HG03045 (cell line): ENCODE data around the gene PSMD12.
"Not testable (repeated sequence)": the region's sequence is repeated elsewhere in the genome, so short reads cannot be mapped to it uniquely, and the experiment has no call there.

Experiments
- ATAC-seq: cut with Tn5 transposase; IDR thresholded peaks from one replicate; pipeline ENCODE4 v1.9.1; 2021; ENCODE audit warnings: mild to moderate bottlenecking, moderate library complexity; ENCODE audit not compliant: unreplicated experiment

Gene PSMD12

DNA sequence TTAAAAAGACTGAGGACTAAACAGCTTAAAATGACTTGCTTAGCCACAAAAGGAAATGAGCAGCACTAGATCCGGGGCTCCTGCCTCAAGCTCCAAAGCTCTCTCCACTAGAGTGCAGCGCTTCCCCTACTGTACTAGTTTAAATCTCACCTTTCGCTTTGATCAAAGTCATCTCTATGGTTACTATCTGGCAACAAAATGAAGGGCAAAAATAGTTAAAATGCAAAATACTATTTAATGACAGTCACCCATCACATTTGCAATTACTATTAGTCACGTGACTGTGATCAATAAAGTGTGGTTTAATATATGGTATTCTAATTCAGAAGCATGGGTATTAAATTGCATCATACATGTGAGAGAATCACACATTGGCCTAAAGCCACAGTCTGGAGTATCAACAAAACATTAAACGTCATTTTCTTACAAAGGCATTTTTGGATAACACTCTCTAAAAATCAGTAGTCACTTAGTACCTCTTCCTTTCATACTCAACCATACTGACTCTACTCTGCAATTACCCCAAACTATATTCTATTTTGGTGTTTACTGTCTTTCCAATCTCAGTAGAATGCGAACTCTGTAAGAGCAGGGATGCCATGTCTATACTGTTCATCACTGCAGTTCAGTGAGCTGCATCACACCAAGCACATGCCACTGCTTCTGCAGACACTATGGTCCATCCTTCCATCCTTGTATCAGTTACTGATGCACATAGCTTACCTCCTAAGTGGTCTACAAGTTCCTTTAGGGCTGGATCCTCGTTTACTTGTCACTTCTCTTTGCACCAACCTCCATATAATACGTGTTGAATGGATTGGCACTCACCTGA, 6.2 kb downstream of the PSMD12 start:
- no peak for ATAC-seq

DNA sequence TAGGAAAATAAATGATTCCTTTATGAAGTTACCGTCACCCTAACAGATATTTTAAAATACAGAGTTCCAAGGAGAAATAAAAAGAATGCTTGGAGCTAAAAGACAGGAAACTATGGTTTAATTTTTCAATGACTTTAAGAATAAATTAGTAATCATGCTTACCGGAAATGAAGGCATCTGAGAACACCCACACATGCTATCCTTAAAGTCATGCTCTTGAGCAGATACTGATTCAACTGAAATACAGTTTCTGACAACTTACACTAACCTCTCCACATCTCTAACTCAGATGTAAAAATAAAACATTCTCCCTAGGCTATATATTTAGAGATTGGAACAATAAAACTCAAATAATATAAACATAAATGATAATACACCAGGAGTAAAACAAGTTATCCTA, 7.8 kb downstream of the PSMD12 start:
- ATAC-seq: no peak

DNA sequence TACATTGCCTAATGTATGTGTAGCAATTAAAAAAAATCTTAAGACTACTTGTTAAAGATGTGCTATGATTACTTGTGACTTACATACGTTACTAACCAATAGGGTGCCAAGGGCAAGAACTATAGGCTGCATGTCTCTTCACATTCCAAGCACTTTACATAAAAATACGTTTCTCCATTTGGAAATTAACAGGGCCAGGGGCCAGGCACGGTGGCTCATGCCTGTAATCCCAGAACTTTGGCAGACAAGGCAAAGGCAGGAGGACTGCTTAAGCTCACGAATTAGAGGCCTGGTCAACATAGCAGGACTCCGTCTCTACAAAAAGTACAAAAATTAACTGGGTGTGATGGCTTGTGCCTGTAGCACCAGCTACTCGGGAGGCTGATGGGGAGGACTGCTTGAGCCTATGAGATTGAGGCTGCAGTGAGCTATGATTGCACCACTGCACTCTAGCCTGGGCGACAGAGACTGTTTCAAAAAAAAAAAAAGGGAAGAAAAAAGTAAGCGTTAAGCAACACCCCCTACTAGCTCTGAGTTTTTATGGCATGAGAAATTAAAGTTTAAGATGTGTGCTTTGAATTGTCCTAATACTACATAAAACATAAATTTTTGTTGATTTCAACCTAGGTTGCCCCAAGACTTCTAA, 12.3 kb downstream of the PSMD12 start:
- ATAC-seq: no peak

DNA sequence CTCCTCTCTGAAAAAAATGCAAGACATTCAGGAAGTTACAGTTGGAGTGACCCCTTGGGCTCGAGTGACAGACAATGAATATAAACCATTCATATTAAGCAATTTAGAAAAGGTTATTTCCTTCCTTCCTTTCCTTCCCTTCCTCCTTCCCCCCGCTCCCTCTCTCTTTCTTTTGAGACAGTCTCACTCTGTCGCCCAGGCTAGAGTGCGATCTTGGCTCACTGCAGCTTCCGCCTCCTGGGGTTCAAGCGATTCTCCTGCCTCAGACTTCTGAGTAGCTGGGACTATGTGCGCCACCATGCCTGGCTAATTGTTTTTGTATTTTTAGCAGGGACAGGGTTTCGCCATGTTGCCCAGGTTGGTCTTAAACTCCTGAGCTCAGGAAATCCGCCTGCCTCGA, 13.2 kb downstream of the PSMD12 start:
- ATAC-seq: no peak

DNA sequence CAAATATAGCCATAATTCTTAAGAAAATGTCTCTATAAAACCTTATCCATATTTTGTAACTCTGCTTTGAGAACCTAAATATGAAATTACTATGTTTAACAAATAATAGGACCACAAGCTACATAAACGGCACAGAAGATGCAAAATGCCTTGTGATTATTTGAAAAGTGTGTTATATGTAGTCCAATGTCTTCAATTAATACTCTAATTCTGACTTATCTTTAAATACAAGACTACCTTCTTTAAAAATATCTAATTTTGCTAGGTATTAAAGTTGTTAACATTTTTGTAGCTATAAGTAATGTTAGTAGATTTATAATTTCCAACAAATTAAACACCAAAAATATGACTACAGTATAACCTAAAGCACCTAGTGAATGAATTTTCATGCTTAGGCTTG, 17.0 kb downstream of the PSMD12 start:
- ATAC-seq: no peak

DNA sequence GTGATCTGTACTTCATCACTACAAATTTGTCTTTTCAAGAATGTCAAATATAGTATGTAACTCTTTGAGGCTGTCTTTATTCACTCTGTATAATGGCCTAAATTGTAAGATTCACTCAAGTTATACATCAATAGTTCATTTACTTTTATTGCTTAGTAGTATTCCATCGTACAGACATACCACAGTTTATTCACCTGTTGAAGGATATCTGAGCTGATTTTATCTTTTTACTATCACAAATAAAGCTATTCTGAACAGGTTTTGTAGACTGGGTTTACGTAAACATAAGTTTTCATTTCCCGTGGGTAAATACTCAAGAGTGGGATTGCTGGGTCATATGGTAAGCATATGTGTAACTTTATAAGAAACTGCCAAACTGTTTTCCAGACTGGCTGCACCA, 18.6 kb downstream of the PSMD12 start:
- no peak for ATAC-seq

DNA sequence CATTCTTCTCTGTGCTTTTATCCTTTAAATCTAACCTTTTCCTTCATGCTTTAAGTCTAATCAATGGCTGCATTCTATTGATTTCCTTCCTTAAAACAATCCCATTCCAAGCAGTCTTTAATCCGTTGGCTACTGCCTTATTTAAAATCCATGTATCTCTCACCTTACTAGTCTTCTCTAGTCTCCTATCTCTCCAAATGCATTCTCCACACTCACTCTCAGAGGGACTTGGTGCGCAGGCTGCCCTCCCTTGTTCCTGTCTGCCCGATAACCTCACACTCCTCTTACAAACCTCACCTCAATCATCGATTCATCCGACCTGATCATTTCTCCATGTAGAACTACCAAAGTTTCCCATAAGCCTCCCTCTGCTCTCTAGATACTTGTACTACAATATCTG, 23.1 kb downstream of the PSMD12 start:
- no peak for ATAC-seq

DNA sequence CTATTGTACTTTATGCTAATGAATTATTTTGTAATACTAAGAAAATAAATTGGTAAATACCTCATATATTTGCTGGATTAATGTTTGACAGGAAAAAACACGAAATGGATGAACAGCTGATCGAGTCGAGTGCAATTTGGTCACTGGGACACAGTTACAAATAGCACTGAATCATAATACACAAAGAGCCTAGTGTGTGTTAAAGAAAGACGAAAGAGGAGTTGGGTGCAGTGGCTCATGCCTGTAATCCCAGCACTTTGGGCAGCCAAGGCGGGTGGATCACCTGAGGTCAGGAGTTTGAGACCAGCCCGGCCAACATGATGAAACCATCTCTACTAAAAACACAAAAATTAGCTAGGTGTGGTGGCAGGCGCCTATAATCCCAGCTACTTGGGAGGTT, 28.0 kb downstream of the PSMD12 start:
- ATAC-seq: not testable (repeated sequence)

DNA sequence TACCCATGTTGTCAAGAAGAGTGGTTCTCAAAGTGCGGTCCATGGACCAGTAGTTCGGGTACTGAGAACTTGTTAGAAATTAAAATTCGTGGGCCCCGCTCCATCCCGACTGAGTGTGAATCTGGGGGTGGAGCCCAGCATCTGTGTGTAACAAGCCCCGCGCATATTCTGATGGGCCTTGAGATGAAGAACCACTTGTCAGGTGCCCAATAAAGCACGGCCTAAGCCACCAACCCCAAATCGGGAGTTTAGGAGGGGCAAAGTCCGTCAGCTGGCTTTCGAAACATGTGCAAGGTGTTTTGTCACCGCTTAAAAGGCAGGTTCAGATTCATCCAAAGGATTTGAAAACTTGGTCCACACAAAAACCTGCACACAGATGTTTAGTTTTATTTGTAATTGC, 29.5 kb downstream of the PSMD12 start:
- ATAC-seq: no peak

DNA sequence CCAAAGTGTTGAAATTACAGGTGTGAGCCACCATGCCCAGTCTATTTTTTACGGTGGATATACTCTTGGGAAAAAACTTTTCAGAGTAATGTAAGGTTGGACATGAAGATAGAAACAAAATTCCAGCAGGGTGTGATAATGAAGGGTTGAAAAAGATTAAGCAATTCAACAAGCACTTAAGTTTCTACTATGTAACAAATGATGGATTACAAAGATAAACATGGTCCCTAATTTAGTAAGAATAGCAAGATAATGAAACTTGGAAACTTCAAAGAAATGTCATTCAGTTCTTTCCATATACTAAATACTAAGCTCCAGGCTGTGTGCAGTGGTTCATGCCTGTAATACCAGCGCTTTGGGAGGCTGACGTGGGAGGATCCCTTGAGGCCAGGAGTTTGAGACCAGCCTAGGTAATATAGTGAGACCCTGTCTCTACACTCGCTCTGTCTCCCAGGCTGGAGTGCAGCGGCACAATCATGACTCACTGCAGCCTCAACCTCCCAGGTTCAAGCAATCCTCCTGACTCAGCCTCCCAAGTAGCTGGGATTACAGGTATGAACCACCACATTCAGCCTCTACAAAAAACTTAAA, 31.0 kb downstream of the PSMD12 start:
- no peak for ATAC-seq

DNA sequence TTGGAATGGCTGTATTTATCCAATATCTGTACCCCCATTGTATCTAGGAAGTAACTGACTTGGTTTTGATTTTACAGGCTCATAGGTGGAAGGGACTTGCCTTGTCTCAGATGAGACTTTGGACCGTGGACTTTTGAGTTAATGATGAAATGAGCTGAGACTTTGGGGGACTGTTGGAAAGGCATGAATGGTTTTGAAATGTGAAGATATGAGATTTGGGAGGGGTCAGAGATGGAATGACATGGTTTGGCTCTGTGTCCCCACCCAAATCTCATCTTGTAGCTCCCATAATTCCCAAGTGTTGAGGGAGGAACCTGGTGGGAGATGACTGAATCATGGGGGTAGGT, 34.2 kb downstream of the PSMD12 start:
- ATAC-seq: not testable (repeated sequence)

DNA sequence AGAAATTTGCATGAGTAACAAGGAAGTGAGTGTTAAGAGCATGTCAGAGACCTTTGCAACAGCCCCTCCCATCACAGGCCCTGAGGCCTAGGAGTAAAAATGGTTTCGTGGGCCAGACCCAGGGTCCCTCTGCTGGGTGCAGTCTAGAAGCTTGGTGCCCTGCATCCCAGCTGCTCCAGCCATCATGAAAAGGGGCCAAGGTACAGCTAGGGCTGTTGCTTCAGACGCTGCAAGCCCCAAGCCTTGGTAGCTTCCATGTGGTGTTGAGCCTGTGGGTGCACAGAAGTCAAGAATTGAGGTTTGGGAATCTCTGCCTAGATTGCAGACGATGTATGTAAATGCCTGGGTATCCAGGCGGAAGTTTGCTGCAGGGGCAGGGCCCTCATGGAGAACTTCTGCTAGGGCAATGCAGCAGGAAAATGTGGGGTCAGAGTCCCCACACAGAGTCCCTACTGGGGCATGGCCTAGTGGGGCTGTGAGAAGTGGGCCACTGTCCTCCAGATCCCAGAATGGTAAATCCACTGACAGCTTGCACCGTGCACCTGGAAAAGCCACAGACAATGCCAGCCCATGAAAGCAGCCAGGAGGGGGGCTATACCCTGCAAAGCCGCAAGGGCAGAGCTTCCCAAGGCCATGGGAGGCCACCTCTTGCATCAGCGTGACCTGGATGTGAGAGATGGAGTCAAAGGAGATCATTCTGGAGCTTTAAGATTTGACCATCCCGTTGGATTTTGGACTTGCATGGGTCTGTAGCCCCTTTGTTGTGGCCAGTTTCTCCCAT, 34.8 kb downstream of the PSMD12 start:
- not testable (repeated sequence) for ATAC-seq

DNA sequence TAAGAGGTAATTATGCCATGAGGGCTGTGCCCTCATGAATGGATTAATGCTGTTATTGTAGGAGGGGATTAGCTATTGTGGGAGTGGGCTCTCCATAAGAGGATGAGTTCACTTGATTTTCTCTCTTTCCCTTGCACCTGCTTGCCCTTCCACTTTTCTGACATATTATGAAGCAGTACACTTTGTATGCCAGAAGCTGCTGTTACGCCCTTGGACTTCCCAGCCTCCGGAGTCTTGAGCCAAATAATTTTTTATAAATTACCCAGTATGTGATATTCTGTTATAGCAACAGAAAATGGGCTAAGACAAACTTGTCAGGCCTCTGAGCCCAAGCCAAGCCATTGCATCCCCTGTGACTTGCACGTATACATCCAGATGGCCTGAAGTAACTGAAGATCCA, 38.4 kb downstream of the PSMD12 start:
- ATAC-seq: no peak

DNA sequence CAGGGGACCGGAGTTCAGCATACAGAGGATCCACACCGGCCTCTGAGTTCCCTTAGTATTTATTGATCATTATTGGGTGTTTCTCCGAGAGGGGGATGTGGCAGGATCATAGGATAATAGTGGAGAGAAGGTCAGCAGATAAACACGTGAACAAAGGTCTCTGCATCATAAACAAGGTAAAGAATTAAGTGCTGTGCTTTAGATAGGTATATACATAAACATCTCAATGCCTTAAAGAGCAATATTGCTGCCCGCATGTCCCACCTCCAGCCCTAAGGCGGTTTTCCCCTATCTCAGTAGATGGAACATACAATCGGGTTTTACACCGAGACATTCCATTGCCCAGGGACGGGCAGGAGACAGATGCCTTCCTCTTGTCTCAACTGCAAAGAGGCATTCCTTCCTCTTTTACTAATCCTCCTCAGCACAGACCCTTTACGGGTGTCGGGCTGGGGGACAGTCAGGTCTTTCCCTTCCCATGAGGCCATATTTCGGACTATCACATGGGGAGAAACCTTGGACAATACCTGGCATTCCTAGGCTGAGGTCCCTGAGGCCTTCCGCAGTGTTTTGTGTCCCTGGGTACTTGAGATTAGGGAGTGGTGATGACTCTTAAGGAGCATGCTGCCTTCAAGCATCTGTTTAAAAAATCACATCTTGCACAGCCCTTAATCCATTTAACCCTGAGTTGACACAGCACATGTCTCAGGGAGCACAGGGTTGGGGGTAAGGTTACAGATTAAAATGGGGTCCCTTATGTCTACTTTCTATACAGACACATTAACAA, 39.2 kb downstream of the PSMD12 start:
- ATAC-seq: not testable (repeated sequence)

DNA sequence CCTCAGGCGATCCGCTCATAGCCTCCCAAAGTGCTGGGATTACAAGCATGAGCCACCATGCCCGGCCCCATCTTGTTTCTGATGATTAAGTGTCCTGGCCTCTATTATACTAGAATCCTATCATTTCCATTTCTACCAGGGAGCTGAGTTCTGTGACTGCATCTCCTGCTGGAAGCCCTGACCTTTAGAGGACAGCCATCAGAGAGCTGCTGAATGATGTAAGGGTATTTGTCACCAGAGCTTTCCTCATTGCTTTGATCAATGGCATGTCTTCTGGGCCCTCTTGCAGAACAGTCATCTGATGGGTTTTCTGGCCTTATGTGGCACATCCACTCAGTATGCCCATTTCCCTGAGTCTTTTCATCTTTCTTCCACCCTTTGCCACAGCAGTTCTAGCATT, 39.9 kb downstream of the PSMD12 start:
- no peak for ATAC-seq

DNA sequence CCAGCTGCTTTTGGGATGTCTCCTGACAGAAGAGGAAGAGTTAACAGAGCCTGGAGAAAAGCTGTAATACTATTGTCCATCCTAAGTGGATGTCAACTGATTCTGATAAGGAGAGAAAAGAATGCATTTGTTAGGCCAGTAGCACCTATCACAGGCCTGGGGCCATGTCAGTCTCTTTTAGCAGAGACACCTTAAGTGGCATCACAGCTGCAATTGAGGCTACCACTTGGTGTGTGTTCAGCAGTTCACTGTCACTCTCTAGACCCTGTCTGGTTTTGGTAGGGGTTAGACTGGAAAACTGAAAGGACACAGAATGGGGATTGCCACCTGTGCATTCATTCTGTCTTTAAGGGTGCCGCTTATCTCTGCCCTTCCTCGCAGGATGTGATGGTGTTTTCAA, 42.0 kb downstream of the PSMD12 start:
- no peak for ATAC-seq

DNA sequence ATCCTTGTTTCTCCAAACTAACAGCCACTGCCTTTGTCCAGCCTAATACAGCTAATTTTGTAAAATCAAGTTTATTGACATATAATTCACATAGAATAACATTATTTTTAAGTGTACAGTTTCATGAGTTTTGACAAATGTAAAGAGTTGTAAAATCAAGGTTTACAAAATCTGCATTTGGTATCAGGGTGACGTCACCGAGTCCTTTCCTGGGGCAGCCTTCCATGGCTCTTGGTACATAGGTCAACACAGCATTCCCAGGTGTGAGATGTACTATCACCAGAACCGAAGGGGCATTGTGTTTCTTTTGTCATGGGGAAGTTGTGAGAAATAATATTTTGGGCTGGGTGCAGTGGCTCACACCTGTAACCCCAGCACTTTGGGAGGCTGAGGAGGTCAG, 42.9 kb downstream of the PSMD12 start:
- no peak for ATAC-seq

DNA sequence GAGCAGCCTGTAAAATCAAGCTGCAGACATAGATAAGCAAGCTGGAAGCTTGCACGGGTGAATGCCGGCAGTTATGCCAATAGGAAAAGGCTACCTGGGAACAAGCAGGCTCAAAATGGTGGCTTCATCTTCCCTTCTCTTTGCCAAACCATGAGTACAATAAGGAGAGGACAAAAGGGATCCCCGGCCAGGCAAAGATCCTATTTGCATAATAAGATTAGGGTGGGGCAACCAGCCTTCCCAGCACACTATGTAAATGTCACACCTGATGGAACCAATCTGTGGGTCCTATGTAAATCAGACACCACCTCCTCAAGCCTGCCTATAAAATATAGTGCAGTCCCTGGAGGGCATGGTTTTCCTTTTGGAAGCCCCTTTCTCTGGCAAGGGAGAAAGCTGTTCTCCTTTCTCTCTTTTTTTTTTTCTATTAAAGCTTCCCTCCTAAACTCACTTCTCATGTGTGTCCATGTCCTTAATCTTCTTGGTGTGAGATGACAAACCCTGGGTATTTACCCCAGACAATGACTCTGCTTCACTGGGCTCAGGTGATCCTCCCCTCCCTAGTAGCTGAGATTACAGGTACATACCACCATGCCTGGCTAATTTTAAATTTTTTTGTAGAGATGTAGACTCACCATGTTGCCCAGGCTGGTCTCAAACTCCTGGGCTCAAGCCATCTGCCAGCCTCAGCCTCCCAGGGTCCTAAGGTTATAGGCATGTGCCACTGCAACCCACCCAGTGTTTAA, 44.2 kb downstream of the PSMD12 start:
- ATAC-seq: no peak

DNA sequence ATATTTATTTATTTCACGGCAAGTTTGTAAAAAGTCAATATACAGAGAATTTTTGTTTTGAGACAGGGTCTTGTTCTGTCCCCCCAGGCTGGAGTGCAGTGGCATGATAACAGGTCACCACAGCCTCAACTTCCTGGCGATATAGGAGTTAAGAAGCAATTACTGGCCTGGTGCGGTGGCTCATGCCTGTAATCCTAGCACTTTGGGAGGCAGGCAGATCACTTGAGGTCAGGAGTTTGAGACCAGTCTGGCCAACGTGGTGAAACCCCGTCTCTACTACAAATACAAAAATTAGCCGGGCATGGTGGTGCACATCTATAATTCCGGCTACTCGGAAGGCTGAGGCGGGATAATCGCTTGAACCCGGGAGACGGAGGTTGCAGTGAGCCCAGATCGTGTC, 44.9 kb downstream of the PSMD12 start:
- ATAC-seq: not testable (repeated sequence)

DNA sequence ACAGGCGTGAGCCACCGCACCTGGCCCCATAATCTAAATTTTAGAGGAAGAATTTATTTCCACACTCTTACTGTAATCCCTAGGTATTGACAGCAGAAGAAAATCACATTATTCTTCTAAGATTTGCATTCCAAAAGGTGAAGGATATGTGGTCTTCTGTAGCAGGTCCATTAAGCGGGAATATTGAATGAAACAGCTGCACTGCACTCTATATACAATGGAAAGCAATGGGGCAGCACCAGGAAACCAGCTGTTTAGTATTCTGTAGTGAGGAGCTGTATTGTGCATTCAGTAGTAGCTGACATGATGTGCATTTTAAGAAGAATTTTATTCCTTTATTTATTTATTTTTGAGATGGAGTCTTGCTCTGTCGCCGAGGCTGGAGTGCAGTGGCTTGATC, 49.6 kb downstream of the PSMD12 start:
- no peak for ATAC-seq
